Posterior vena cava (tissue), 2 donors: ENCODE data around the gene GPAM. TPM values are rescaled to one million over a fixed set of nuclear protein-coding genes. Genes with fewer than 3 reads are reported as not detected.
A peak's percentile ranks its signal among the peaks of the same experiment; 100 is the strongest.
"Not testable (repeated sequence)": the region's sequence is repeated elsewhere in the genome, so short reads cannot be mapped to it uniquely, and the experiment has no call there.

Experiments used
- DNase-seq: peaks from one replicate; pipeline ENCODE4 v3.0.0-alpha.2; 2020; ENCODE audit warnings: low spot score
- intact Hi-C, 2 donors: fragments of 100-400 bp; cut with DNase I; formaldehyde crosslinking; loops; one replicate each; pipeline versions ENCODE4 v1.14.1 to v1.14.2; 2022 to 2023
- long read RNA-seq, 2 donors: library from polyadenylated mRNA; unstranded; transcript quantifications; one replicate each; pipeline ENCODE4 v2.0.0, GENCODE V29; 2020 to 2021
- total RNA-seq, 2 donors: library from RNA; stranded (reverse); fragmentation: NEBNext Ultra II Directional; extraction: Animal tissue kit (Norgen Biotek cat#: 25700); gene quantifications; one replicate each; pipeline ENCODE4 v1.2.1, GENCODE V29; 2021
- donor health status: DM: yes; HTN: yes; CAD: no.
- donor health status: DM: yes; HTN: yes; CAD: no.

Gene GPAM
- total RNA-seq = 10 to 100 TPM; 11.8 to 13.8 TPM
- long read RNA-seq, donor 1, full-length matches to known transcripts = 1 of 3 reads
- long read RNA-seq, donor 1, partial matches to known transcripts = 1 of 3 reads
- long read RNA-seq, donor 1, other reads (novel, unspliced or antisense) = 1 of 3 reads
- long read RNA-seq, donor 2, partial matches to known transcripts = 0 of 3 reads
- long read RNA-seq, donor 2, other reads (novel, unspliced or antisense) = 3 of 3 reads

GRCh38 chr10:112183329-112184051, at the start of gene GPAM:
GPAM (minus strand) TSS chr10:112183765; CDS start chr10:112181784, 1,981 bp downstream.
- intact Hi-C loops = loop anchor here in 1 of 2 donors (10.0 kb wide), 1 partner anchor 131 kb away; no protein-coding TSS in a partner anchor
- peak; percentile 99 for DNase-seq

- DNase-seq = no peak
- intact Hi-C loops = no loop called here
Measured at GRCh38 chr10:112232670-112233069, 49.1 kb upstream of the GPAM start.

- intact Hi-C loops = no loop called here
- DNase-seq = no peak
Measured at GRCh38 chr10:112231602-112232400, 48.2 kb upstream of the GPAM start.

- intact Hi-C loops = no loop called here
- no peak for DNase-seq
Measured at GRCh38 chr10:112230325-112230988, 46.9 kb upstream of the GPAM start.

GRCh38 chr10:112229901-112230300, 46.3 kb upstream of the GPAM start:
- intact Hi-C loops = no loop called here
- DNase-seq = no peak

GRCh38 chr10:112229096-112229495, 45.5 kb upstream of the GPAM start:
- no peak for DNase-seq
- intact Hi-C loops = no loop called here

- intact Hi-C loops, DNase-seq: not testable (repeated sequence)
Measured at GRCh38 chr10:112228366-112229088, 45.0 kb upstream of the GPAM start.

- intact Hi-C loops = no loop called here
Measured at GRCh38 chr10:112227331-112227987, 43.9 kb upstream of the GPAM start.

GRCh38 chr10:112226439-112227248, 43.1 kb upstream of the GPAM start:
- intact Hi-C loops = no loop called here
- no peak for DNase-seq

More at GRCh38 chr10:112227331-112227987, 43.9 kb upstream of the GPAM start:
- no peak for DNase-seq

- no peak for DNase-seq
- intact Hi-C loops = no loop called here
Measured at GRCh38 chr10:112225771-112226438, 42.3 kb upstream of the GPAM start.

- no peak for DNase-seq
- intact Hi-C loops = no loop called here
Measured at GRCh38 chr10:112224933-112225529, 41.5 kb upstream of the GPAM start.

- intact Hi-C loops = no loop called here
- no peak for DNase-seq
Measured at GRCh38 chr10:112223725-112224124, 40.2 kb upstream of the GPAM start.

- no peak for DNase-seq
Measured at GRCh38 chr10:112222799-112223198, 39.2 kb upstream of the GPAM start.

GRCh38 chr10:112221545-112221944, 38.0 kb upstream of the GPAM start:
- intact Hi-C loops = loop anchor here in 1 of 2 donors (2.0 kb wide), 1 partner anchor 213 kb away; no protein-coding TSS in a partner anchor

More at GRCh38 chr10:112222799-112223198, 39.2 kb upstream of the GPAM start:
- intact Hi-C loops = no loop called here

GRCh38 chr10:112218960-112219359, 35.4 kb upstream of the GPAM start:
- intact Hi-C loops = no loop called here
- DNase-seq = no peak

More at GRCh38 chr10:112221545-112221944, 38.0 kb upstream of the GPAM start:
- no peak for DNase-seq

- intact Hi-C loops = no loop called here
Measured at GRCh38 chr10:112218036-112218390, 34.4 kb upstream of the GPAM start.

More at GRCh38 chr10:112218036-112218390, 34.4 kb upstream of the GPAM start:
- no peak for DNase-seq
